Parathyroid adenoma (tissue), 2 donors: ENCODE results near the gene PCDHB16.
A peak's percentile ranks its signal among the peaks of the same experiment; 100 is the strongest.
"Not testable (repeated sequence)": the region's sequence is repeated elsewhere in the genome, so short reads cannot be mapped to it uniquely, and the experiment has no call there.

Experiments used
- H2AFZ ChIP-seq: fragments of 300-600 bp; sonication (generic); one replicate; pipeline ENCODE4 v1.7.0; 2017; ENCODE audit warnings: antibody characterized with exemption, mild to moderate bottlenecking
- H3K27ac ChIP-seq: fragments of 300-600 bp; sonication (generic); one replicate; pipeline ENCODE4 v1.7.0; 2017
- H3K27me3 ChIP-seq: fragments of 300-600 bp; sonication (generic); one replicate; pipeline ENCODE4 v1.7.0; 2017; ENCODE audit warnings: low read length; ENCODE audit not compliant: control insufficient read depth, insufficient read depth
- H3K36me3 ChIP-seq: fragments of 300-600 bp; sonication (generic); one replicate; pipeline ENCODE4 v1.7.0; 2017; ENCODE audit warnings: low read length; ENCODE audit not compliant: control insufficient read depth, insufficient read depth
- H3K4me1 ChIP-seq: fragments of 300-600 bp; sonication (generic); one replicate; pipeline ENCODE4 v1.7.0; 2017; ENCODE audit warnings: control low read depth
- H3K4me2 ChIP-seq: fragments of 300-600 bp; sonication (generic); one replicate; pipeline ENCODE4 v1.7.0; 2017; ENCODE audit warnings: low read length
- H3K4me3 ChIP-seq: fragments of 300-600 bp; sonication (generic); one replicate; pipeline ENCODE4 v1.7.0; 2017; ENCODE audit warnings: low read depth, low read length
- H3K79me2 ChIP-seq: fragments of 300-600 bp; sonication (generic); one replicate; pipeline ENCODE4 v1.7.0; 2017; ENCODE audit warnings: control low read depth
- H3K9ac ChIP-seq: fragments of 300-600 bp; sonication (generic); one replicate; pipeline ENCODE4 v1.7.0; 2017; ENCODE audit warnings: mild to moderate bottlenecking
- H3K9me3 ChIP-seq: fragments of 300-600 bp; sonication (generic); one replicate; pipeline ENCODE4 v1.7.0; 2017; ENCODE audit warnings: low read length; ENCODE audit not compliant: control insufficient read depth
- TF ChIP-seq, protein P1 (sequence below): fragments of 300-600 bp; sonication (generic); IDR thresholded peaks from one replicate; pipeline ENCODE4 v1.7.0; 2017; ENCODE audit warnings: antibody characterized with exemption, mild to moderate bottlenecking
- donor health status: primary hyperparathyroidism.

PCDHB16 gene

GRCh38 chr5:141214583-141214982, 32.4 kb downstream of the PCDHB16 start:
- H3K27me3 ChIP-seq, H3K79me2 ChIP-seq, H2AFZ ChIP-seq, H3K9me3 ChIP-seq, H3K4me3 ChIP-seq, H3K9ac ChIP-seq, H3K36me3 ChIP-seq, H3K4me2 ChIP-seq, H3K4me1 ChIP-seq, H3K27ac ChIP-seq: not testable (repeated sequence)

DNA sequence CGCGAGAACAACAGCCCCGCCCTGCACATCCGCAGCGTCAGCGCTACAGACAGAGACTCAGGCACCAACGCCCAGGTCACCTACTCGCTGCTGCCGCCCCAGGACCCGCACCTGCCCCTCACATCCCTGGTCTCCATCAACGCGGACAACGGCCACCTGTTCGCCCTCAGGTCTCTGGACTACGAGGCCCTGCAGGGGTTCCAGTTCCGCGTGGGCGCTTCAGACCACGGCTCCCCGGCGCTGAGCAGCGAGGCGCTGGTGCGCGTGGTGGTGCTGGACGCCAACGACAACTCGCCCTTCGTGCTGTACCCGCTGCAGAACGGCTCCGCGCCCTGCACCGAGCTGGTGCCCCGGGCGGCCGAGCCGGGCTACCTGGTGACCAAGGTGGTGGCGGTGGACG, 33.3 kb downstream of the PCDHB16 start:
- not testable (repeated sequence) for H3K4me3 ChIP-seq, H3K4me1 ChIP-seq, H2AFZ ChIP-seq, H3K36me3 ChIP-seq, H3K9ac ChIP-seq, H3K27me3 ChIP-seq, H3K9me3 ChIP-seq, H3K27ac ChIP-seq, H3K4me2 ChIP-seq, H3K79me2 ChIP-seq

- H3K4me1 ChIP-seq, H3K27ac ChIP-seq, H3K9me3 ChIP-seq, H2AFZ ChIP-seq, H3K79me2 ChIP-seq, H3K9ac ChIP-seq, H3K36me3 ChIP-seq, H3K4me3 ChIP-seq, H3K27me3 ChIP-seq, H3K4me2 ChIP-seq: not testable (repeated sequence)
Observed at GRCh38 chr5:141216035-141216434, 33.8 kb downstream of the PCDHB16 start.

GRCh38 chr5:141223112-141223783, 41.1 kb downstream of the PCDHB16 start, which contains the start of gene PCDHB14:
Gene PCDHB14, plus strand, starts transcription at chr5:141223343. Its CDS starts 163 bp downstream, at chr5:141223506.
- H3K9me3 ChIP-seq: peaks cover 6% of the 10 kb centered on the region
- H3K9ac ChIP-seq: no peak within 1 kb of the TSS
- H3K27me3 ChIP-seq: no peaks in the 10 kb centered on the region
- H3K36me3 ChIP-seq: no peaks in the 10 kb centered on the region
- H2AFZ ChIP-seq: no peak within 1 kb of the TSS
- TF ChIP-seq, protein P1, sequence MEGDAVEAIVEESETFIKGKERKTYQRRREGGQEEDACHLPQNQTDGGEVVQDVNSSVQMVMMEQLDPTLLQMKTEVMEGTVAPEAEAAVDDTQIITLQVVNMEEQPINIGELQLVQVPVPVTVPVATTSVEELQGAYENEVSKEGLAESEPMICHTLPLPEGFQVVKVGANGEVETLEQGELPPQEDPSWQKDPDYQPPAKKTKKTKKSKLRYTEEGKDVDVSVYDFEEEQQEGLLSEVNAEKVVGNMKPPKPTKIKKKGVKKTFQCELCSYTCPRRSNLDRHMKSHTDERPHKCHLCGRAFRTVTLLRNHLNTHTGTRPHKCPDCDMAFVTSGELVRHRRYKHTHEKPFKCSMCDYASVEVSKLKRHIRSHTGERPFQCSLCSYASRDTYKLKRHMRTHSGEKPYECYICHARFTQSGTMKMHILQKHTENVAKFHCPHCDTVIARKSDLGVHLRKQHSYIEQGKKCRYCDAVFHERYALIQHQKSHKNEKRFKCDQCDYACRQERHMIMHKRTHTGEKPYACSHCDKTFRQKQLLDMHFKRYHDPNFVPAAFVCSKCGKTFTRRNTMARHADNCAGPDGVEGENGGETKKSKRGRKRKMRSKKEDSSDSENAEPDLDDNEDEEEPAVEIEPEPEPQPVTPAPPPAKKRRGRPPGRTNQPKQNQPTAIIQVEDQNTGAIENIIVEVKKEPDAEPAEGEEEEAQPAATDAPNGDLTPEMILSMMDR: no peak
- peak within 1 kb of the TSS; percentile 58 for H3K4me2 ChIP-seq
- no peaks in the 10 kb centered on the region for H3K79me2 ChIP-seq
- H3K27ac ChIP-seq: no peak within 1 kb of the TSS
- H3K4me1 ChIP-seq: no peaks in the 10 kb centered on the region
- H3K4me3 ChIP-seq: peak within 1 kb of the TSS; percentile 36

DNA sequence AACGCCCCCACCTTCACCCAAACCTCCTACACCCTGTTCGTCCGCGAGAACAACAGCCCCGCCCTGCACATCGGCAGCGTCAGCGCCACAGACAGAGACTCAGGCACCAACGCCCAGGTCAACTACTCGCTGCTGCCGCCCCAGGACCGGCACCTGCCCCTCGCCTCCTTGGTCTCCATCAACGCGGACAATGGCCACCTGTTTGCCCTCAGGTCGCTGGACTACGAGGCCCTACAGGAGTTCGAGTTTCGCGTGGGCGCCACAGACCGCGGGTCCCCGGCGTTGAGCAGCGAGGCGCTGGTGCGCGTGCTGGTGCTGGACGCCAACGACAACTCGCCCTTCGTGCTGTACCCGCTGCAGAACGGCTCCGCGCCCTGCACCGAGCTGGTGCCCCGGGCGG, 42.7 kb downstream of the PCDHB16 start:
- H3K4me3 ChIP-seq, H3K27ac ChIP-seq, H2AFZ ChIP-seq, H3K4me1 ChIP-seq, H3K36me3 ChIP-seq, H3K27me3 ChIP-seq, H3K4me2 ChIP-seq, H3K9ac ChIP-seq, H3K9me3 ChIP-seq, H3K79me2 ChIP-seq: not testable (repeated sequence)

GRCh38 chr5:141225421-141225820, 43.2 kb downstream of the PCDHB16 start:
- H3K4me1 ChIP-seq, H3K27me3 ChIP-seq, H3K9me3 ChIP-seq, H3K9ac ChIP-seq, H2AFZ ChIP-seq, H3K36me3 ChIP-seq, H3K4me2 ChIP-seq, H3K79me2 ChIP-seq, H3K27ac ChIP-seq, H3K4me3 ChIP-seq: not testable (repeated sequence)

DNA sequence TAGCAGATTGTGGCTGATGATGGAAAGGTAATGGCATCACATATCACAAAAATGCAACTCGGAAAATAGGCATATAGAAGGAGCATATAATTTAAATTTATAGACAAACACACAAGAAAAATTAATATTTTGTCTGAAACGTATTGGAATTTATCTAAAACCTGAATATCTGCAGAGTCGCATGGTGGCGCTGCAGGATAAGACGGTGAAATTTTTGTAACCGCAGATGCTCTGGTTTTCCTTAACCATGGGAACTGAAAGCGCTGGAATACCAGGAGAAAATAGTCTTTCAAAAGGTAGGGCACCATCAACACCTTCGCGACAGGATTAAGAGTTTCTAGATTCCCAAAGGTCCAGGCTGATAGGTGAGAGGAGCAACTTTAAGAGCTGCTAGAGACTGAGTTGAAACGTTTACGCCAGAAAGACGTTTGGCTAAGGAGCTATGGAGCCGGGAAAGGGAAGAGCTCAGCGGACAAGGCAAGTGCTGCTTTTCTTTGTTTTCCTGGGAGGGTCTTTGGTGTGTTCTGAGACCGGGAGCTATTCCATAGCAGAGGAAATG, 52.0 kb downstream of the PCDHB16 start:
- Histone ChIP-seq H3K79me2 (no peaks in the 10 kb centered on the region), H3K4me3 (peak overlapping the region; percentile 26), H3K4me2 (no peak overlapping the region), H3K36me3 (no peaks in the 10 kb centered on the region), H3K4me1 (no peaks in the 10 kb centered on the region), H3K9me3 (peaks cover 8% of the 10 kb centered on the region), H3K27me3 (no peaks in the 10 kb centered on the region), H3K27ac (no peak overlapping the region), H2AFZ (no peak overlapping the region), H3K9ac (no peak overlapping the region)
- TF ChIP-seq, protein P1: peak; percentile 31
